MM.1S (cell line): ENCODE results near the gene ADGRL3.

Experiments
- DNase-seq: peaks from one replicate; pipeline ENCODE4 v3.0.0-alpha.2; 2015
- H2AFZ ChIP-seq: fragments of 300-600 bp; sonication (generic); 2 replicates; pipeline ENCODE4 v1.6.0; 2016; ENCODE audit warnings: antibody characterized with exemption, low read length
- H3F3A ChIP-seq: fragments of 300-600 bp; sonication (generic); 2 replicates; pipeline ENCODE4 v1.6.1; 2016; ENCODE audit warnings: mild to moderate bottlenecking, antibody characterized with exemption, low read length, moderate library complexity, mixed read lengths; ENCODE audit not compliant: insufficient read depth
- H3K27ac ChIP-seq: fragments of 300-600 bp; sonication (generic); 2 replicates; pipeline ENCODE4 v1.5.1; 2016; ENCODE audit warnings: mild to moderate bottlenecking, low read length
- H3K27me3 ChIP-seq: fragments of 300-600 bp; sonication (generic); replicated peaks from 2 replicates; pipeline ENCODE4 v1.6.0; 2016; ENCODE audit warnings: low read length; ENCODE audit not compliant: insufficient read depth
- H3K36me3 ChIP-seq: fragments of 300-600 bp; sonication (generic); replicated peaks from 2 replicates; pipeline ENCODE4 v1.6.1; 2016; ENCODE audit warnings: mild to moderate bottlenecking, low read length, mixed read lengths; ENCODE audit not compliant: insufficient read depth
- H3K4me1 ChIP-seq: fragments of 300-600 bp; sonication (generic); 2 replicates; pipeline ENCODE4 v1.6.1; 2016; ENCODE audit warnings: low read length, mixed read lengths
- H3K4me2 ChIP-seq: fragments of 300-600 bp; sonication (generic); 2 replicates; pipeline ENCODE4 v1.6.0; 2016; ENCODE audit warnings: low read depth, low read length
- H3K4me3 ChIP-seq: fragments of 300-600 bp; sonication (generic); 2 replicates; pipeline ENCODE4 v1.5.1; 2016; ENCODE audit warnings: low read length, mixed read lengths
- H3K79me2 ChIP-seq: fragments of 300-600 bp; sonication (generic); 2 replicates; pipeline ENCODE4 v1.6.1; 2016; ENCODE audit warnings: mixed run types, low read length, mixed read lengths
- H3K9ac ChIP-seq: fragments of 300-600 bp; sonication (generic); 2 replicates; pipeline ENCODE4 v1.6.1; 2016; ENCODE audit warnings: low read length, mixed read lengths
- H3K9me2 ChIP-seq: fragments of 300-600 bp; sonication (generic); replicated peaks from 2 replicates; pipeline ENCODE4 v1.6.1; 2016; ENCODE audit warnings: mild to moderate bottlenecking, low read length, mixed read lengths; ENCODE audit not compliant: insufficient read depth
- H3K9me3 ChIP-seq: fragments of 300-600 bp; sonication (generic); replicated peaks from 2 replicates; pipeline ENCODE4 v1.6.1; 2016; ENCODE audit warnings: mild to moderate bottlenecking, low read length, mixed read lengths; ENCODE audit not compliant: insufficient read depth
- H4K20me1 ChIP-seq: fragments of 300-600 bp; sonication (generic); 2 replicates; pipeline ENCODE4 v1.6.1; 2016; ENCODE audit warnings: mild to moderate bottlenecking, low read length, moderate library complexity, mixed read lengths; ENCODE audit not compliant: insufficient read depth
- CTCF ChIP-seq: fragments of 300-600 bp; sonication (generic); IDR thresholded peaks from 2 replicates; pipeline ENCODE4 v1.5.1; 2016; ENCODE audit warnings: antibody characterized with exemption, low read length, mixed read lengths
- EZH2 ChIP-seq: fragments of 300-600 bp; sonication (generic); optimal IDR thresholded peaks from 2 replicates; pipeline ENCODE3; 2017; ENCODE audit warnings: low read depth, mild to moderate bottlenecking, antibody characterized with exemption, low read length, mixed read lengths
- EZH2phosphoT487 ChIP-seq: fragments of 300-600 bp; sonication (generic); IDR thresholded peaks from 2 replicates; pipeline ENCODE4 v1.6.1; 2018; ENCODE audit warnings: antibody characterized with exemption, low read length

ADGRL3 gene

GRCh38 chr4:61225656-61226055 is 25.5 kb downstream of the ADGRL3 start:
- Histone ChIP-seq H3K4me3 (no peak overlapping the region), H3K9me2 (no peaks in the 10 kb centered on the region), H3K36me3 (no peaks in the 10 kb centered on the region), H3K4me2 (no peak overlapping the region), H2AFZ (no peak overlapping the region), H3F3A (no peaks in the 10 kb centered on the region), H3K9me3 (no peaks in the 10 kb centered on the region), H3K4me1 (no peaks in the 10 kb centered on the region), H3K27me3 (no peaks in the 10 kb centered on the region), H3K9ac (no peak overlapping the region), H3K79me2 (no peaks in the 10 kb centered on the region), H4K20me1 (no peaks in the 10 kb centered on the region), H3K27ac (no peak overlapping the region)
- TF ChIP-seq EZH2 (no peak), CTCF (no peak), EZH2phosphoT487 (no peak)
- no peak for DNase-seq

- DNase-seq: no peak
- H4K20me1 ChIP-seq: no peaks in the 10 kb centered on the region
- H3K4me1 ChIP-seq: no peaks in the 10 kb centered on the region
- H3K9ac ChIP-seq: no peak overlapping the region
- no peaks in the 10 kb centered on the region for H3K79me2 ChIP-seq
- no peaks in the 10 kb centered on the region for H3K9me3 ChIP-seq
- H3K4me3 ChIP-seq: no peak overlapping the region
- H2AFZ ChIP-seq: no peak overlapping the region
- no peaks in the 10 kb centered on the region for H3K9me2 ChIP-seq
- H3K36me3 ChIP-seq: no peaks in the 10 kb centered on the region
- no peaks in the 10 kb centered on the region for H3F3A ChIP-seq
- no peak overlapping the region for H3K4me2 ChIP-seq
- TF ChIP-seq EZH2: no peak
- TF ChIP-seq EZH2phosphoT487: no peak
- TF ChIP-seq CTCF: no peak
- H3K27me3 ChIP-seq: no peaks in the 10 kb centered on the region
- H3K27ac ChIP-seq: no peak overlapping the region
Measured at GRCh38 chr4:61231421-61231820, 31.3 kb downstream of the ADGRL3 start.

- H3K4me3 ChIP-seq: no peak overlapping the region
- H3K27ac ChIP-seq: no peak overlapping the region
- H3K9me2 ChIP-seq: no peaks in the 10 kb centered on the region
- no peak overlapping the region for H3K9ac ChIP-seq
- H3K9me3 ChIP-seq: no peaks in the 10 kb centered on the region
- H3K79me2 ChIP-seq: no peaks in the 10 kb centered on the region
- H2AFZ ChIP-seq: no peak overlapping the region
- H3K4me1 ChIP-seq: no peaks in the 10 kb centered on the region
- no peaks in the 10 kb centered on the region for H4K20me1 ChIP-seq
- no peak for DNase-seq
- H3F3A ChIP-seq: no peaks in the 10 kb centered on the region
- no peaks in the 10 kb centered on the region for H3K27me3 ChIP-seq
- TF ChIP-seq CTCF (no peak), EZH2phosphoT487 (no peak), EZH2 (no peak)
- no peaks in the 10 kb centered on the region for H3K36me3 ChIP-seq
- no peak overlapping the region for H3K4me2 ChIP-seq
Measured at GRCh38 chr4:61239250-61239649, 39.1 kb downstream of the ADGRL3 start.

GRCh38 chr4:61243962-61244361 is 43.8 kb downstream of the ADGRL3 start:
- H3K27me3 ChIP-seq: no peaks in the 10 kb centered on the region
- TF ChIP-seq EZH2: no peak
- TF ChIP-seq CTCF: no peak
- no peak for TF ChIP-seq EZH2phosphoT487
- H3K9ac ChIP-seq: no peak overlapping the region

More at GRCh38 chr4:61243962-61244361, 43.8 kb downstream of the ADGRL3 start:
- no peak for DNase-seq
- H3F3A ChIP-seq: no peaks in the 10 kb centered on the region
- no peaks in the 10 kb centered on the region for H4K20me1 ChIP-seq
- no peak overlapping the region for H3K4me2 ChIP-seq
- H3K79me2 ChIP-seq: no peaks in the 10 kb centered on the region
- no peaks in the 10 kb centered on the region for H3K9me3 ChIP-seq
- H3K9me2 ChIP-seq: no peaks in the 10 kb centered on the region
- H3K36me3 ChIP-seq: no peaks in the 10 kb centered on the region
- H2AFZ ChIP-seq: no peak overlapping the region
- no peak overlapping the region for H3K4me3 ChIP-seq
- H3K4me1 ChIP-seq: no peaks in the 10 kb centered on the region
- H3K27ac ChIP-seq: no peak overlapping the region
